Stimulated activated CD8-positive, alpha-beta memory T cell treated with anti-CD3 and anti-CD28 coated beads, Interleukin-12 subunit alpha, Interleukin-12 subunit beta, amount 100 ng/mL, for 24 hours (primary cell): ENCODE data around the gene GM2A.
"Not testable (repeated sequence)": the region's sequence is repeated elsewhere in the genome, so short reads cannot be mapped to it uniquely, and the experiment has no call there.

Experiments used
- DNase-seq: peaks from one replicate; pipeline ENCODE4 v3.0.0-alpha.2; 2020; ENCODE audit errors: extremely low read depth

GM2A gene

GRCh38 chr5:151251621-151252020 is 1.4 kb upstream of the GM2A start:
- DNase-seq, result no peak

DNA sequence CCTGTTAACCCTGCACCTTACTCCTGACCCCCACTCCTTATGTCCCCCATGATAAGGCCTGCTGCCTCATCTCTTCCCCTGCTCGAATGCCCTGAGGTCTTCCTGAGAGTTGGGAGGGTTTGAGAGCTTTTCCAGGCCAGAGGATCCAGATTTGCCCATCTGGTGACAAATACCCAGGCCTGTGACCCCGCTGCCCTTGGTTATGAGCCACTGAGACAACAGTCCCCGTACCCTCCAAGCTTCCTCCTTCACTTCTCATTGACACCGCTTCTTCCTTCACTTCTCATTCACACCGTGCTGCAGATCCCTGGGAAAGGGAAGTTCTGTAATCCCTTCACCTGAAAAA is 593 bp downstream of the GM2A start:
- no peak for DNase-seq

DNA sequence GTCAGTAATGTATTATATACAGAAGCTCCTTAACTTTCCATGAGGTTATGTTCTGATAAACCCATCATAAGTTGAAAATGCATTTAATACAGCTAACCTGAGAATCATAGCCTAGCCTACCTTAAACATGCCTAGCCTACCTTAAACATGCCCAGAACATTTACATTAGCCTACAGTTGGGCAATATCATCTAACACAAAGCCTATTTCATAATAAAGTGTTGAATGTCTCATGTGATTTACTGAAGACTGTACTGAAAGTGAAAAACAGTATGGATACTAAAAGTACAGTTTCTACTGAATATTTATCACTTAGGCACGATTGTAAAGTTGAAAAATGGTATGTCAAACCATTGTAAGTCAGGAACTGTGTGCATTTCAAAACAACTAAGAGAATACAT is 1.6 kb downstream of the GM2A start:
- DNase-seq, result no peak

DNA sequence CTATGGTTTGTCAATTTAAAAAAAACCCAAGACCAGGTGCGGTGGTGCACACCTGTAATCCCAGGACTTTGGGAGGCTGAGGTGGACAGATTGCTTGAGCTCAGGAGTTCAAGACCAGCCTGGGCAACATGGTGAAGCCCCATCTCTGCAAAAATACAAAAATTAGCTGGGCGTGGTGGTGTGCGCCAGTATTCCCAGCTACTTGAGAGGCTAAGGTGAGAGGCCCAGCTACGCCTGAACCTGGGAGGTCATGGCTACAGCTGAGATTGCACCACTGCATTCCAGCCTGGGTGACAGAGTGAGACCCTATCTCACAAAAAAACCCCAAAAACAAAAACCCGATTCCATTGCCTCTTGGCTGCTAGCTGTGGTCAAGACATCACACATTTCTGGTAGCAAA is 2.0 kb downstream of the GM2A start:
- DNase-seq, result not testable (repeated sequence)

DNA sequence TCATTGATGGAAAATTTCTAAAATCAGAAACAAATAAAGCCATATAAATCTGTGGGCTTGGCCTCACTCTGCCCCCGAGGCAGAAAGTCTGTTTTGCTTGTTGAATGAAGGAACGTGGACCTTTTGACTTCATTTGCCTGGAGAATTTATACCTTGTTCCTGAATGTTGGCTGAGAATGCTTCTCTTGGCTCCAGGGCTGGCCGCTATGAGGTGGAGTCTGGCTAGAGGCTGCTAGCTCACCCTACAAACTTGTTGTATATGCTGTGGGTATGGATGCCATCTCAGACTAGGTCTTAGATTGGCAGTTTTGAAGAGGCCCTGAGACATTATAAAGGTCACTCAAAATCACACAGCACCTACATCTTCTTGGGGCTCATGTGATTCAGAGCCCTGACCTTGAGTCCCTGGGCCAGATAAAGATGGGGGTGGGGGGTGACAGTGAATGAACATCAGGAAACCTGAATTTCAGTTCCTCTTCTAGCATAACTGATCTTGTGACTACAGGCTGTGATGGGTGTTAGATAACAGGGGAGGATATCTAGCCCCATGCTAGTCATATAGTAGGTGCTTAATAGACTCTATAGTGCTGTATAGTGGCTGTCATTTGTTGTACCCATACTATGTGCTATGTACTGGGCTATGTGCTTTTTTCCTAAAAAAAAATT is 2.8 kb downstream of the GM2A start:
- DNase-seq, result no peak

DNA sequence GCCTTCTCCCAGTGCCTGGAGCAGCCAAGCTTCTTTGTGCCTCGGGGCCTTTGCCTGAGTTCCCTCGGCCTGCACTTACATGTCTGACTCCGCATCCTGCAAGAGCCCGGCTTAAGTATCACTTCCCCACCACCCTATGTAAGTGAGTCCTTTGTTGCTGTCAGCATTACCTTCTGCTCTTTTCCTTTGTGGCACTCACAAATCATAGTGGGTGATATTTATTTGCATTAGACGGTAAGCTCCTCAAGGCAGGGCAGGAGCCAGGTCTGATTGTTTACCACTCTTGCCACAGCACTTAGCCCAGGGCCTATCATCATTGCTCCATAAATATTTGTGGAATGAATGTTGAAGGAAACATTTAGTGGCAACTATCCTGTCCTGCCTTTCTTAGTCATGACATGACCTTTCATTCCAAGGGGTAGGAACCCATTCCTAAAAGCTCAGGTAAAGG is 4.8 kb downstream of the GM2A start:
- no peak for DNase-seq

GRCh38 chr5:151258201-151258611 is 5.2 kb downstream of the GM2A start:
- no peak for DNase-seq

GRCh38 chr5:151258816-151259215 is 5.8 kb downstream of the GM2A start:
- no peak for DNase-seq

GRCh38 chr5:151259931-151260330 is 6.9 kb downstream of the GM2A start:
- no peak for DNase-seq

GRCh38 chr5:151262532-151262931 is 9.5 kb downstream of the GM2A start:
- DNase-seq, result no peak

DNA sequence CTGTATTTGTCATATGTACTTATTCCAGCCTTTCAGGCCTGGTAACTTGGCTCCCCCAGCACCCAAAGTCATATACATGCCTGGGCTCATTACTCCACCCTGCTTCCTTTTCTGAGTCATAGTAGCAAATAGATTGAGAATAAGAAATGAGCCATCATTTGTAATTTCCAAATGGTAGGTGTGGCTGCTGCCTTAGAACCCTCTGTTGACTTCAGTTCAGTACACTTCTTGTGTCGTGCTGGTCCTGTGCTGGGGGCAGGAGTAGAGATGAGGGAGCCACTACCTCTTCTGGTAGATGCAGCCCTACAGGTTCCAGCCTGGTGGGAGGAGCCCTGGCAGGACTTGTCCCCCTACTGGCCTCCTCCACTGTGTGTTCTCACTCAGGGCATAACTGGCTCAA is 11.1 kb downstream of the GM2A start:
- DNase-seq, result no peak

DNA sequence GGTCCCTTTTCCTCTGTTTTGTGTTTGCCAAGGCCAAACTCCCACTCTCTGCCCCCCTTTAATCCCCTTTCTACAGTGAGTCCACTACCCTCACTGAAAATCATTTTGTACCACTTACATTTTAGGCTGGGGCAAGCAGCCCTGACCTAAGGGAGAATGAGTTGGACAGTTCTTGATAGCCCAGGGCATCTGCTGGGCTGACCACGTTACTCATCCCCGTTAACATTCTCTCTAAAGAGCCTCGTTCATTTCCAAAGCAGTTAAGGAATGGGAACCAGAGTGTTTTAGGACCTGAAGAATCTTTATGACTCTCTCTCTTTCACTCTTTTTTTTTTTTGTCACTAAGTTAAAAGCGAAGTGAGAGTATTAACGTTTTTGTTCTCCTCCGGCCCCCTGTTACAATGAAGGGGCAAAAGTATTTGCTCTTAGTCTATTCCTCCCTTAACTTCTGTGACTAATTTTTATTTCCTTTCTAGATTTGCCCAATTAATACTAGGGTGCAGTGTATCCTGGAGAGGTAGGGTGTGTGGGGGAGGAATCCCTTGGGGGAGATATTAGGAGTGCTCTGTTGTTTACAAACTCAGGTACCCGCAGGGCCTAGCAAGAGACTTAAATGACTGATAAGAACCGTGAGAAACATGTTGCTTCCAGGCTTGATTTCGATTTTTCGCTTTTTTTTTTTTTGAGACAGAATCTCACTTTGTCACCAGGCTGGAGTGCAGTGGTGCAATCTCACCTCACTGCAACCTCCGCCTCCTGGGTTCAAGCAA is 14.7 kb downstream of the GM2A start:
- DNase-seq, result no peak

- DNase-seq, result no peak
These were observed 17.6 kb downstream of the GM2A start for GRCh38 chr5:151270599-151270998.

DNA sequence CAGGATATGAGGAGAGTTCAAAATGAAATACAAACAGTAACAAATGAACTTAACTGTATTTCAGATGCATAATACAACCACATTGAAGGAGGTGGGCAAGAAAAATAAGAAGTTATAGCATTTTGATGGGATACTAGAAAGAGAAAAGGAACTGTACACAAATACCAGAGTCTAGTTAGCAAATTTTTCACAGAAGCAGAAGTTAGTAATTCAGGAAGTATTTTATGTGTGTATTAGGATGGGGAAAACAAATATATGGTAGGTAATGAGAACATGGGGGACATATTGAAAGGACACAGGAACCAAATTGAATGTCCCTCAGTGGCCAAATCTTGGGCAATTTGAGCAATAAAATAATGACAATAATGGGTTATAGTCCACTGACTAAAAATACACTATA is 18.4 kb downstream of the GM2A start:
- DNase-seq, result no peak

DNA sequence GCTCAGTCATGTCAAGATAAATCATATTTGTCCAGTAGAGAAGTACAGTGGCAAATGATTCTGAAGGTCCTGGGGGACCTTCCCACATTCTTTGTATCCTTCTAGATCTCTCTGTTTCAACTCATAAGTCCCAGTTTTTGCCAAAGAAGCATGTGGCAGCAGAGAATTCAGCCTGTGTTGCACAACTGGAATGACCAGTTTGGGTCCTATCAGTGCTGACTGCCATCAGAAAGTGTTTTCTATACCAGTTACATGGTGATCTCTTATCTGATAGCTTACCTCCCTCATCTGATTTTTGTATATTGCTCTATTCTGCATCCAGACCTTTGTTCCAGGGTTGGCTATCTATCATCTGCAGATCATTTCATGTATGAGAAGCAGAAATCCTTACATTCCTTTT is 21.7 kb downstream of the GM2A start:
- DNase-seq, result no peak

DNA sequence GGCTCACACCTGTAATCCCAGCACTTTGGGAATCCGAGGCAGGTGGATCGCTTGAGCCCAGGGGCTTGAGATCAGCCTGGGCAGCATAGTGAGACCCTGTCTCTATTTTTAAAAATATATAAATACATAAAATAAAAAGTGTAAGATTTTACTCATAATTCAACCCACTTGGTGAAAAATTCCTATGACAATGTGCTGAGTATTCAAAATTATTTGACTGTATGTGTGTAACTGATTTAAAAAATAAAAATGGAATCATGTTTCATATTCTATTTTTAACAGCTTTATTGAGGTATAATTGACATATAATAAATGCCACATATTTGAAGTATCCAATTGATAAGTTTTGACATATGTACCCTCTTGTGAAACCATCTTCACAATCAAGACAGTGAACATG is 22.8 kb downstream of the GM2A start:
- DNase-seq, result no peak

DNA sequence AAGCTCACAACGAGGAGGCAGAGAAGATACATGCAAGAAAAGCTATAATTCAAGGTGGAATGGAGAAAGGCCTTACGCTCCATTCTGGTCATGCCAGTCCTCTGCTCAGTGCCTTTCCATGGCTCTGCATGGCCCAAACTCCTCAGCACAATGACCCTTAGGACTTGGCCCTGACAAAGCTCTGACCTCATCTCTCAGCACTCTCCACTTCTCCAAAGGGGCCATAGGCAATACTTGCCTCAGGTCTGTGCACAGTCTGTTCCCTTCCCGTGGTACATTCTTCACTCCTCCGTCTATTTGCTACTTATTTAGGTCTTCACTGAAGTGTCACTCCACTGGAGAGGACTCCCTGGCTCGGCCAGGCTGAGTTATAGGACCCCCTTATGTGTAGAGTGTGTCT is 25.9 kb downstream of the GM2A start:
- no peak for DNase-seq

GRCh38 chr5:151280443-151280842 is 27.5 kb downstream of the GM2A start:
- DNase-seq, result no peak

- no peak for DNase-seq
These were observed 28.1 kb downstream of the GM2A start for GRCh38 chr5:151281001-151281639.

DNA sequence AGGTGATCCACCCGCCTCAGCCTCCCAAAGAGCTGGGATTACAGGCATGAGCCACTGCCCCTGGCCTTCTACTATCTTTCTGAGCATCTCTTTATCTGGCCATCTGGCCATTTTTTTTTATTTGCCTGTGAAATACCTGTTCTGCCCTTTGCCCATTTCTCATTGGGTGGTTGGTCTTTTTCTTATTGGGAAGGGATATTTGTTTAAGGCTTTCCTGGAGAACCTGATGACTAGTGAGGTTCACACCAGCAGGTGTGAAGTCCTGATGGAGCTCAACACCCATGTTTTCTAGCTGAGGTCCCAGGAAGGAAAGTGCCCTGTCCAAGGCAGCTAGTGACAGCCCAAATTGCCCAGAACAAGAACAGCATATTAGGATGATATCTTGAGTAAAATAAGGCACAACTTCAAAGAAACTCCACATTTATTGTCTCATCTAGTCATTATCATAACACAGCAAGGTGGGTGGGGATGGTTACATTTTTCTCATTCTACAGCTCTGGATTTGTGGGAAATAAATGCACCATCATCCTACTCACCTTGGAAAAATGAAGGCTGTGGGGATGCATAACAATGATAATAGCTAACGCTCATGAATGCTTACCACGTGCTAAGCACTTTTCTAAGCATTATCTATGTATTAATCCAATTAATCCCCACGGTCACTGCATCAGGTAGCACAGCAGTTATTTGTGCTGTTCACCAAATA is 30.3 kb downstream of the GM2A start:
- no peak for DNase-seq

GRCh38 chr5:151284392-151284967 is 31.5 kb downstream of the GM2A start:
- DNase-seq, result no peak

GRCh38 chr5:151285683-151286082 is 32.7 kb downstream of the GM2A start:
- DNase-seq, result no peak
